OCI-LY1 (cell line): ENCODE data around the gene RYR3.

Source experiments
- H2AFZ ChIP-seq: fragments of 200-600 bp; sonication (generic), shearing (Covaris generic); 2 replicates; pipeline ENCODE4 v1.6.0; 2014; ENCODE audit warnings: antibody characterized with exemption, mild to moderate bottlenecking, low read length
- H3F3A ChIP-seq: fragments of 200-600 bp; sonication (generic), shearing (Covaris generic); 2 replicates; pipeline ENCODE4 v1.6.0; 2014; ENCODE audit warnings: mild to moderate bottlenecking, antibody characterized with exemption, low read length, moderate library complexity; ENCODE audit not compliant: insufficient read depth
- H3K27ac ChIP-seq: fragments of 200-600 bp; sonication (generic); 2 replicates; pipeline ENCODE4 v1.5.1; 2014; ENCODE audit warnings: low read length, mixed run types, mild to moderate bottlenecking, low read depth; ENCODE audit not compliant: poor library complexity, severe bottlenecking
- H3K27me3 ChIP-seq: fragments of 200-600 bp; sonication (generic); 2 replicates; pipeline ENCODE4 v1.6.0; 2014; ENCODE audit warnings: antibody characterized with exemption, mild to moderate bottlenecking, low read length, moderate library complexity; ENCODE audit not compliant: insufficient read depth
- H3K36me3 ChIP-seq: fragments of 200-600 bp; sonication (generic); 2 replicates; pipeline ENCODE4 v1.6.1; 2014; ENCODE audit warnings: mild to moderate bottlenecking, antibody characterized with exemption, low read length, moderate library complexity, mixed read lengths; ENCODE audit not compliant: insufficient read depth
- H3K4me1 ChIP-seq: fragments of 200-600 bp; sonication (generic); 2 replicates; pipeline ENCODE4 v1.5.1; 2014; ENCODE audit warnings: mild to moderate bottlenecking, low read length, moderate library complexity; ENCODE audit not compliant: insufficient read depth, severe bottlenecking
- H3K4me2 ChIP-seq: fragments of 200-600 bp; sonication (generic), shearing (Covaris generic); 2 replicates; pipeline ENCODE4 v1.6.1; 2014; ENCODE audit warnings: low read length
- H3K4me3 ChIP-seq: fragments of 200-600 bp; sonication (generic); 2 replicates; pipeline ENCODE4 v1.5.1; 2014; ENCODE audit warnings: low read length, low read depth, mild to moderate bottlenecking, mixed read lengths; ENCODE audit not compliant: poor library complexity, severe bottlenecking
- H3K79me2 ChIP-seq: fragments of 200-600 bp; shearing (Covaris generic); 2 replicates; pipeline ENCODE4 v1.6.1; 2016; ENCODE audit warnings: mixed run types, low read length, mixed read lengths; ENCODE audit not compliant: insufficient read depth
- H3K9ac ChIP-seq: fragments of 200-600 bp; sonication (generic), shearing (Covaris generic); 2 replicates; pipeline ENCODE4 v1.6.1; 2014; ENCODE audit warnings: mild to moderate bottlenecking, low read length, mixed read lengths
- H3K9me2 ChIP-seq: fragments of 200-600 bp; sonication (generic), shearing (Covaris generic); 2 replicates; pipeline ENCODE4 v1.6.1; 2014; ENCODE audit warnings: low read depth, mild to moderate bottlenecking, low read length, mixed read lengths
- H3K9me3 ChIP-seq: fragments of 200-600 bp; shearing (Covaris generic); 2 replicates; pipeline ENCODE4 v1.6.1; 2014; ENCODE audit warnings: low read length, mixed read lengths
- H4K20me1 ChIP-seq: fragments of 200-600 bp; sonication (generic), shearing (Covaris generic); 2 replicates; pipeline ENCODE4 v1.6.0; 2016; ENCODE audit warnings: mild to moderate bottlenecking, low read length; ENCODE audit not compliant: insufficient read depth
- CTCF ChIP-seq: fragments of 200-600 bp; sonication (generic), shearing (Covaris generic); IDR thresholded peaks from 2 replicates; pipeline ENCODE4 v1.5.1; 2017; ENCODE audit warnings: mild to moderate bottlenecking, antibody characterized with exemption, low read length, moderate library complexity, mixed read lengths
- EZH2 ChIP-seq: fragments of 200-600 bp; sonication (generic), shearing (Covaris generic); IDR thresholded peaks from 2 replicates; pipeline ENCODE4 v1.8.0; 2017; ENCODE audit warnings: borderline replicate concordance, mixed run types, mild to moderate bottlenecking, antibody characterized with exemption, low read length, moderate library complexity, mixed read lengths

The RYR3 gene

DNA sequence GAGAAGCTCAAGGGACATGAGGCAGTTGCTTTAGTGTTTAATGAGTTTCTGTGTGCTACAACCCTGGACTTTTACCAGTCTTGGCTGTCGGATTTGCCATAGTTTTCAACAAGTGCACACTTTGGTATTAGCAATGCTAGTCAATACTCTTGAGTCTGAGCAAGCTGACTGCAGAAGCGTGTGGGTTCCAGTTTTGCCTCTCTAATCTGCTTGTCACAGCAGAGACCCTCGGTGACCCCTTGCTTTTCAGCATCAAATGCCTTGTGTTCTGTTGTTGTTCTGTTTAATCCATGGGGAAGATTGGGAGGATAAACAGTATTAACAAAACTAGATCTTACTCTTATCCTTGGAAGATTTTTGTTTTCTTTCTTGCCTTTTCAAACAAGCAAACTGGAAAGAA, 463.2 kb downstream of the RYR3 start:
- H3K4me3 ChIP-seq: no peak overlapping the region
- no peaks in the 10 kb centered on the region for H4K20me1 ChIP-seq
- H3K9ac ChIP-seq: no peak overlapping the region
- H2AFZ ChIP-seq: no peak overlapping the region
- no peak for TF ChIP-seq EZH2
- TF ChIP-seq CTCF: no peak
- no peak overlapping the region for H3K4me2 ChIP-seq
- no peaks in the 10 kb centered on the region; the same call in 1 of the 2 replicates for H3K27me3 ChIP-seq
- H3K36me3 ChIP-seq: no peaks in the 10 kb centered on the region
- no peaks in the 10 kb centered on the region for H3K4me1 ChIP-seq
- no peaks in the 10 kb centered on the region for H3K79me2 ChIP-seq
- H3F3A ChIP-seq: no peaks in the 10 kb centered on the region
- no peaks in the 10 kb centered on the region for H3K9me3 ChIP-seq
- H3K27ac ChIP-seq: no peak overlapping the region
- no peaks in the 10 kb centered on the region for H3K9me2 ChIP-seq

DNA sequence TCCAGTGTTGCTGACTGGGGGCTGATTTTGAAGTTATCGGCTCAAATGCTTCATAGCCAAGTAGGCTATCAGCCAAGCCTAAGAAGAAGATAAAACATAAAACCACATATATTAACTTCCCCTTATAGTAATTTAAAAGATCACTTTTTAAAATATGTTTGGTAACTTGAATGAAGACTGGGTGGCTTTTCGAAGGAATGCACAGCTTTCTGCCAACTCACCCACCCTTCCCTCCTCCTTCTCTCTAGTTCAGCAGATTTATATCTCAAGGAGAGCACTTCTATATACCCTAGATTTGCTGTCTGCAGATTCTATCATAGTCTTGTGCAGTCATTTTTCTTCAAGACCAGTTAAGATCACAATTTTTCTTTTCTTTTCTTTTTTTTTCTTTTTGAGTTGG, 468.1 kb downstream of the RYR3 start:
- Histone ChIP-seq H3K9me3 (no peaks in the 10 kb centered on the region), H3K79me2 (no peaks in the 10 kb centered on the region), H3K4me1 (no peaks in the 10 kb centered on the region), H4K20me1 (no peaks in the 10 kb centered on the region), H3K4me2 (no peak overlapping the region), H3K27ac (no peak overlapping the region), H3K27me3 (no peaks in the 10 kb centered on the region; the same call in 1 of the 2 replicates), H3F3A (no peaks in the 10 kb centered on the region), H3K36me3 (no peaks in the 10 kb centered on the region), H2AFZ (no peak overlapping the region), H3K9me2 (no peaks in the 10 kb centered on the region), H3K9ac (no peak overlapping the region), H3K4me3 (no peak overlapping the region)
- TF ChIP-seq EZH2 (no peak), CTCF (no peak)

- Histone ChIP-seq H3K9me2 (no peaks in the 10 kb centered on the region), H3K4me1 (no peaks in the 10 kb centered on the region), H3K79me2 (no peaks in the 10 kb centered on the region), H3K4me3 (no peak overlapping the region), H2AFZ (no peak overlapping the region), H3K9me3 (no peaks in the 10 kb centered on the region), H3K9ac (no peak overlapping the region), H3K4me2 (no peak overlapping the region), H3K36me3 (no peaks in the 10 kb centered on the region), H3F3A (no peaks in the 10 kb centered on the region), H3K27me3 (no peaks in the 10 kb centered on the region; the same call in 1 of the 2 replicates), H3K27ac (no peak overlapping the region), H4K20me1 (no peaks in the 10 kb centered on the region)
- TF ChIP-seq EZH2: no peak
- no peak for TF ChIP-seq CTCF
Observed at GRCh38 chr15:33780011-33780768, 469.4 kb downstream of the RYR3 start.
